GM18526 (cell line): Measurements from ENCODE around the gene PDCD2L.

ENCODE experiments used
- POLR2A ChIP-seq: IDR thresholded peaks from 3 replicates; pipeline ENCODE4 v1.6.1; 2011; ENCODE audit not compliant: insufficient read length; ENCODE audit errors: extremely low read depth

Gene PDCD2L

GRCh38 chr19:34475026-34475974 is 71.1 kb downstream of the PDCD2L start:
- TF ChIP-seq POLR2A, result no peak
